ENCODE data around the gene CEP41. TPM values are rescaled to one million over a fixed set of nuclear protein-coding genes. Genes with fewer than 3 reads are reported as not detected.

Gene CEP41
- polyA plus RNA-seq, 2 of the 4 experiments (the other 2 are of a cell fraction) = 13.0 to 23.1 TPM

DNA sequence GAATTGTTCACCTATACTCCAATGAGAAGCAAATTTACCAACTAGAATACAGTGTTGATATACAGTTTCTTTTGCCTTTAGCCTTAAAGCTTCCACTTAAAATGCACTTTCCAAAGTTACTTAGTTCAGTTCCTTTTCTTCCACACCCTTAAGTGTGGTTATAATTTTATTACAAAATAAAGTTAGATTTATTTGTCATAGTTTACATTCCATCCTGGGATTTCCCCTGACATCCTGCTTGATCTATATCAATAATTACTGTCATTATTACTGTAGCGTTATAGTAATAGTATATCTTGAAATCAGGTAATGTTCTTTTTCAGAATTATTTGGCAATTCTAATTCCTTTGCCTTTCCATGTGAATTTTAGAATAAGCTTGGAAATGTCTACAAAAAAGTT, 27.8 kb upstream of the CEP41 start:
- Histone ChIP-seq H3K27ac (no peak overlapping the region), H3K9me3 (no peaks in the 10 kb centered on the region), H3K4me2 (no peak overlapping the region), H3K4me1 (no peaks in the 10 kb centered on the region), H3K4me3 (no peak overlapping the region)
- CTCF ChIA-PET = no interaction called here
- no peak for TF ChIP-seq TP53 (CRISPR knock-in tag; IDR thresholded peaks at IDR 0.05)
- TF ChIP-seq, protein P1, sequence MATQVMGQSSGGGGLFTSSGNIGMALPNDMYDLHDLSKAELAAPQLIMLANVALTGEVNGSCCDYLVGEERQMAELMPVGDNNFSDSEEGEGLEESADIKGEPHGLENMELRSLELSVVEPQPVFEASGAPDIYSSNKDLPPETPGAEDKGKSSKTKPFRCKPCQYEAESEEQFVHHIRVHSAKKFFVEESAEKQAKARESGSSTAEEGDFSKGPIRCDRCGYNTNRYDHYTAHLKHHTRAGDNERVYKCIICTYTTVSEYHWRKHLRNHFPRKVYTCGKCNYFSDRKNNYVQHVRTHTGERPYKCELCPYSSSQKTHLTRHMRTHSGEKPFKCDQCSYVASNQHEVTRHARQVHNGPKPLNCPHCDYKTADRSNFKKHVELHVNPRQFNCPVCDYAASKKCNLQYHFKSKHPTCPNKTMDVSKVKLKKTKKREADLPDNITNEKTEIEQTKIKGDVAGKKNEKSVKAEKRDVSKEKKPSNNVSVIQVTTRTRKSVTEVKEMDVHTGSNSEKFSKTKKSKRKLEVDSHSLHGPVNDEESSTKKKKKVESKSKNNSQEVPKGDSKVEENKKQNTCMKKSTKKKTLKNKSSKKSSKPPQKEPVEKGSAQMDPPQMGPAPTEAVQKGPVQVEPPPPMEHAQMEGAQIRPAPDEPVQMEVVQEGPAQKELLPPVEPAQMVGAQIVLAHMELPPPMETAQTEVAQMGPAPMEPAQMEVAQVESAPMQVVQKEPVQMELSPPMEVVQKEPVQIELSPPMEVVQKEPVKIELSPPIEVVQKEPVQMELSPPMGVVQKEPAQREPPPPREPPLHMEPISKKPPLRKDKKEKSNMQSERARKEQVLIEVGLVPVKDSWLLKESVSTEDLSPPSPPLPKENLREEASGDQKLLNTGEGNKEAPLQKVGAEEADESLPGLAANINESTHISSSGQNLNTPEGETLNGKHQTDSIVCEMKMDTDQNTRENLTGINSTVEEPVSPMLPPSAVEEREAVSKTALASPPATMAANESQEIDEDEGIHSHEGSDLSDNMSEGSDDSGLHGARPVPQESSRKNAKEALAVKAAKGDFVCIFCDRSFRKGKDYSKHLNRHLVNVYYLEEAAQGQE (IDR thresholded peaks at IDR 0.05) = no peak
- no peak for TF ChIP-seq RAD21 (conservative IDR thresholded peaks at IDR 0.05 in 1 of 2, IDR thresholded peaks at IDR 0.05 in 1 of 2)
- no peak for TF ChIP-seq EHMT2 (IDR thresholded peaks at IDR 0.05; ENCODE audit: low read depth)
- no peak for TF ChIP-seq HOXB5 (CRISPR knock-in tag; IDR thresholded peaks at IDR 0.05)
- TF ChIP-seq, protein P2, sequence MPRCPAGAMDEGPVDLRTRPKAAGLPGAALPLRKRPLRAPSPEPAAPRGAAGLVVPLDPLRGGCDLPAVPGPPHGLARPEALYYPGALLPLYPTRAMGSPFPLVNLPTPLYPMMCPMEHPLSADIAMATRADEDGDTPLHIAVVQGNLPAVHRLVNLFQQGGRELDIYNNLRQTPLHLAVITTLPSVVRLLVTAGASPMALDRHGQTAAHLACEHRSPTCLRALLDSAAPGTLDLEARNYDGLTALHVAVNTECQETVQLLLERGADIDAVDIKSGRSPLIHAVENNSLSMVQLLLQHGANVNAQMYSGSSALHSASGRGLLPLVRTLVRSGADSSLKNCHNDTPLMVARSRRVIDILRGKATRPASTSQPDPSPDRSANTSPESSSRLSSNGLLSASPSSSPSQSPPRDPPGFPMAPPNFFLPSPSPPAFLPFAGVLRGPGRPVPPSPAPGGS (IDR thresholded peaks at IDR 0.05) = no peak
- TF ChIP-seq KDM1A (IDR thresholded peaks at IDR 0.05; ENCODE audit: low read depth) = no peak
- no peak for TF ChIP-seq RFX5 (IDR thresholded peaks at IDR 0.05)
- no peak for TF ChIP-seq POLR2AphosphoS2 (conservative IDR thresholded peaks at IDR 0.05; ENCODE audit: low read length)
- TF ChIP-seq CBX2 (IDR thresholded peaks at IDR 0.05; ENCODE audit: borderline replicate concordance, low read depth) = no peak
- TF ChIP-seq, protein P3, sequence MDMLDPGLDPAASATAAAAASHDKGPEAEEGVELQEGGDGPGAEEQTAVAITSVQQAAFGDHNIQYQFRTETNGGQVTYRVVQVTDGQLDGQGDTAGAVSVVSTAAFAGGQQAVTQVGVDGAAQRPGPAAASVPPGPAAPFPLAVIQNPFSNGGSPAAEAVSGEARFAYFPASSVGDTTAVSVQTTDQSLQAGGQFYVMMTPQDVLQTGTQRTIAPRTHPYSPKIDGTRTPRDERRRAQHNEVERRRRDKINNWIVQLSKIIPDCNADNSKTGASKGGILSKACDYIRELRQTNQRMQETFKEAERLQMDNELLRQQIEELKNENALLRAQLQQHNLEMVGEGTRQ (IDR thresholded peaks at IDR 0.05) = no peak
- TF ChIP-seq EP300 (IDR thresholded peaks at IDR 0.05) = no peak
- TF ChIP-seq ZFP36 (IDR thresholded peaks at IDR 0.05; ENCODE audit: borderline replicate concordance, partially characterized antibody) = no peak
- TF ChIP-seq, protein P4, sequence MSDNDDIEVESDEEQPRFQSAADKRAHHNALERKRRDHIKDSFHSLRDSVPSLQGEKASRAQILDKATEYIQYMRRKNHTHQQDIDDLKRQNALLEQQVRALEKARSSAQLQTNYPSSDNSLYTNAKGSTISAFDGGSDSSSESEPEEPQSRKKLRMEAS (IDR thresholded peaks at IDR 0.05) = no peak
- 87% methylated on average over 1 of the region's 1 CpG for WGBS (ENCODE audit: missing lambda C conversion rate)
- POLR2A ChIA-PET = no interaction called here
- FAIRE-seq = no peak
- ATAC-seq = no peak
- DNase-seq (ENCODE audit: low read depth in 1 of 2, low spot score in 1 of 2) = no peak

DNA sequence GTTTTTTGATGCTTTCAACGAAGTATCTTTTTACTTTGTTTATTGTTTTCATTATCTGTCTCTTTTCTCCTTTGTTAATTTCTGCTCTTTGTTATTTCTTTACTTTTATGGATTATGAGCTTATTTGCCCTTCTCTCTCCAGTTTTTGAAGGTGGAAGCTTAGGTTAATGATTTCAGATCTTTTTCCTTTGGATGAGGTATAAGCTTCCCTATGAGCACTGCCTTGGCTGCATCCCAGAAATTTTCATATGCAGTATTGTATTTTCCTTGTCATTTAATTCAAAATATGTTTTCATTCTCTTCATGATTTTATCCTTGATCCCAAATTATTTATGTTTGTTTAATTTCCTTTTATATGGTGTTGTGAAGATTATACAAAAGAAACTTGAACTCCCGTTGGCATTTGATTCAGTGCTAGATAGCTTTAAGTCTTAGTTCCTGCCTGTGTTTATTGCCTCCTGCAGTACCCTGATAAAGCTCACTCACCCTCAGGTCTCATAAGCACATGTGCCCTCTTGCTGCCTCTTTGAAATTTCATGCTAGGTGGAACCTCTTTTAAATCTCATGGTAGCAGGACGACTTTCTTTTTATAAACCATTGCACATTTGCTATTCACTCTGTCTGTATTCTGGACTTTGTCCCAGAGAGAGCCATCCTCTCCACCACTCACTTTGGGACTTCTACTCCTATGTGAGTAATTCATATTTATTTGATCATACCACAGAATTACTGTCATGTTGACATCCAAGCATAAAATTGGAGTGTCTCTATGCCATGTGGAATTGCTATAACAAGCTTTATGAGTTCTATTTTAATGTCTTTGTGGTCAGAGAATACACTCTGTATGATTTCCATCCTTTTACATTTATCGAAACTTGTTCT, 23.0 kb upstream of the CEP41 start:
- no peak for FAIRE-seq
- CTCF ChIA-PET = interaction anchor here (1.0 to 1.1 kb wide), 2 partner anchors 11 to 24 kb away, joined by 3 to 4 read pairs; no protein-coding TSS in a partner anchor
- peak in 1 of 2 experiments; percentile 50; a peak in 2 of 6 replicates for ATAC-seq
- Histone ChIP-seq H3K27ac (no peak overlapping the region), H3K9me3 (peaks cover 11% of the 10 kb centered on the region), H3K4me3 (no peak overlapping the region), H3K4me1 (no peaks in the 10 kb centered on the region), H3K4me2 (no peak overlapping the region)
- no peak for TF ChIP-seq MYC (IDR thresholded peaks at IDR 0.05; ENCODE audit: borderline replicate concordance, low read length)
- no peak for TF ChIP-seq RAD21 (conservative IDR thresholded peaks at IDR 0.05 in 1 of 2, IDR thresholded peaks at IDR 0.05 in 1 of 2)
- TF ChIP-seq, protein P5, sequence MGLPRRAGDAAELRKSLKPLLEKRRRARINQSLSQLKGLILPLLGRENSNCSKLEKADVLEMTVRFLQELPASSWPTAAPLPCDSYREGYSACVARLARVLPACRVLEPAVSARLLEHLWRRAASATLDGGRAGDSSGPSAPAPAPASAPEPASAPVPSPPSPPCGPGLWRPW (IDR thresholded peaks at IDR 0.05) = no peak
- no peak for TF ChIP-seq POLR2A (IDR thresholded peaks at IDR 0.05; ENCODE audit: low read length)
- TF ChIP-seq ZFP36 (IDR thresholded peaks at IDR 0.05; ENCODE audit: borderline replicate concordance, partially characterized antibody) = no peak
- TF ChIP-seq ESRRA (IDR thresholded peaks at IDR 0.05; ENCODE audit: borderline replicate concordance, low read length) = no peak
- TF ChIP-seq, protein P4 (IDR thresholded peaks at IDR 0.05) = no peak
- TF ChIP-seq CHD4 (IDR thresholded peaks at IDR 0.05; ENCODE audit: borderline replicate concordance) = no peak
- TF ChIP-seq NPAS2 (CRISPR knock-in tag; IDR thresholded peaks at IDR 0.05; ENCODE audit: borderline replicate concordance) = no peak
- POLR2A ChIA-PET = no interaction called here
- no peak for DNase-seq (ENCODE audit: low read depth in 1 of 2, low spot score in 1 of 2)
- 26% methylated on average over 4 of the region's 4 CpGs for WGBS (ENCODE audit: missing lambda C conversion rate)
